Measurements from ENCODE around the gene CARD8. TPM values are rescaled to one million over a fixed set of nuclear protein-coding genes. Genes with fewer than 3 reads are reported as not detected.

Gene CARD8
- polyA plus RNA-seq, 1 donor from 2014 or later: 23.0 TPM

DNA sequence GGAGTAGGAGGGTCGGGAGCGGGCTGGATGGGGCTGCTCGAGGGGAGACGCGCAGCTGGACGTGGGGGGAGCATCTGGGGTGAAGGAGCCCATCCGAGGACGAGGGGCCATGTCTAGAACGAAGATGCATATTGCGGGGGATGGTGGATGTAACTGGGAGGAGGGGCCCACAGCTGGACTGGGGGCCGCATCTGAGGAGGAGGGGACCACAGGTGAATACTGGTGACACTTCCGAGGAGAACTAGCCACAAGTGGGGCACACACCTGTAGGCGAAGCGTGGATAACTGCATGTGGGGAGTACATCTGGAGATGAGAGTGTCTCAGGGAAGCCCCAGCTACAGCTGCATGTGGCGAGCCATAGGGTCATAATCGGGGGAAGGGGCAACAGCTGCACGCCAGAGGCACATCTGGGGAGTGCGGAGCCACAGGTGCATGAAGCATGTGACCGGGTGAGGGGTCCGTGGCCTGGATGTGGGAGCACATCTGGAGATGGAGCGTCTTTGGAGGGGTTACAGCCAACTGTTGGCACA is 84.8 kb downstream of the CARD8 start:
- peak overlapping the region; percentile 94 for H3K4me2 ChIP-seq (ENCODE audit: low read length)
- peak overlapping the region; percentile 79 for H3K9ac ChIP-seq (ENCODE audit: low read length)
- peak overlapping the region; percentile 78 for H2AFZ ChIP-seq (ENCODE audit: low read depth, low read length)
- H3K27ac ChIP-seq (ENCODE audit: low read length): peak overlapping the region; percentile 77
- peaks cover 15% of the 10 kb centered on the region for H3K79me2 ChIP-seq (replicated peaks; ENCODE audit: insufficient read depth, low read length)
- peak overlapping the region; percentile 95 for H3K4me3 ChIP-seq (ENCODE audit: low read length)
- no peaks in the 10 kb centered on the region for H3K36me3 ChIP-seq (ENCODE audit: insufficient read depth, low read length)
- H3K9me3 ChIP-seq (ENCODE audit: low read length): no peaks in the 10 kb centered on the region
- H3K27me3 ChIP-seq (ENCODE audit: insufficient read depth, low read depth, low read length): no peaks in the 10 kb centered on the region
- H4K20me1 ChIP-seq (ENCODE audit: insufficient read depth): no peaks in the 10 kb centered on the region
- no peak for TF ChIP-seq EP300 (conservative IDR thresholded peaks at IDR 0.05; ENCODE audit: poor library complexity, severe bottlenecking)
- TF ChIP-seq MXI1 (conservative IDR thresholded peaks at IDR 0.05; ENCODE audit: poor library complexity, severe bottlenecking): peak; percentile 31
- TF ChIP-seq, protein P1, sequence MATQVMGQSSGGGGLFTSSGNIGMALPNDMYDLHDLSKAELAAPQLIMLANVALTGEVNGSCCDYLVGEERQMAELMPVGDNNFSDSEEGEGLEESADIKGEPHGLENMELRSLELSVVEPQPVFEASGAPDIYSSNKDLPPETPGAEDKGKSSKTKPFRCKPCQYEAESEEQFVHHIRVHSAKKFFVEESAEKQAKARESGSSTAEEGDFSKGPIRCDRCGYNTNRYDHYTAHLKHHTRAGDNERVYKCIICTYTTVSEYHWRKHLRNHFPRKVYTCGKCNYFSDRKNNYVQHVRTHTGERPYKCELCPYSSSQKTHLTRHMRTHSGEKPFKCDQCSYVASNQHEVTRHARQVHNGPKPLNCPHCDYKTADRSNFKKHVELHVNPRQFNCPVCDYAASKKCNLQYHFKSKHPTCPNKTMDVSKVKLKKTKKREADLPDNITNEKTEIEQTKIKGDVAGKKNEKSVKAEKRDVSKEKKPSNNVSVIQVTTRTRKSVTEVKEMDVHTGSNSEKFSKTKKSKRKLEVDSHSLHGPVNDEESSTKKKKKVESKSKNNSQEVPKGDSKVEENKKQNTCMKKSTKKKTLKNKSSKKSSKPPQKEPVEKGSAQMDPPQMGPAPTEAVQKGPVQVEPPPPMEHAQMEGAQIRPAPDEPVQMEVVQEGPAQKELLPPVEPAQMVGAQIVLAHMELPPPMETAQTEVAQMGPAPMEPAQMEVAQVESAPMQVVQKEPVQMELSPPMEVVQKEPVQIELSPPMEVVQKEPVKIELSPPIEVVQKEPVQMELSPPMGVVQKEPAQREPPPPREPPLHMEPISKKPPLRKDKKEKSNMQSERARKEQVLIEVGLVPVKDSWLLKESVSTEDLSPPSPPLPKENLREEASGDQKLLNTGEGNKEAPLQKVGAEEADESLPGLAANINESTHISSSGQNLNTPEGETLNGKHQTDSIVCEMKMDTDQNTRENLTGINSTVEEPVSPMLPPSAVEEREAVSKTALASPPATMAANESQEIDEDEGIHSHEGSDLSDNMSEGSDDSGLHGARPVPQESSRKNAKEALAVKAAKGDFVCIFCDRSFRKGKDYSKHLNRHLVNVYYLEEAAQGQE (IDR thresholded peaks at IDR 0.05; ENCODE audit: borderline replicate concordance): no peak
- peak; percentile 26 for TF ChIP-seq TAF1 (IDR thresholded peaks at IDR 0.05; ENCODE audit: low read depth)
- TF ChIP-seq, protein P2, sequence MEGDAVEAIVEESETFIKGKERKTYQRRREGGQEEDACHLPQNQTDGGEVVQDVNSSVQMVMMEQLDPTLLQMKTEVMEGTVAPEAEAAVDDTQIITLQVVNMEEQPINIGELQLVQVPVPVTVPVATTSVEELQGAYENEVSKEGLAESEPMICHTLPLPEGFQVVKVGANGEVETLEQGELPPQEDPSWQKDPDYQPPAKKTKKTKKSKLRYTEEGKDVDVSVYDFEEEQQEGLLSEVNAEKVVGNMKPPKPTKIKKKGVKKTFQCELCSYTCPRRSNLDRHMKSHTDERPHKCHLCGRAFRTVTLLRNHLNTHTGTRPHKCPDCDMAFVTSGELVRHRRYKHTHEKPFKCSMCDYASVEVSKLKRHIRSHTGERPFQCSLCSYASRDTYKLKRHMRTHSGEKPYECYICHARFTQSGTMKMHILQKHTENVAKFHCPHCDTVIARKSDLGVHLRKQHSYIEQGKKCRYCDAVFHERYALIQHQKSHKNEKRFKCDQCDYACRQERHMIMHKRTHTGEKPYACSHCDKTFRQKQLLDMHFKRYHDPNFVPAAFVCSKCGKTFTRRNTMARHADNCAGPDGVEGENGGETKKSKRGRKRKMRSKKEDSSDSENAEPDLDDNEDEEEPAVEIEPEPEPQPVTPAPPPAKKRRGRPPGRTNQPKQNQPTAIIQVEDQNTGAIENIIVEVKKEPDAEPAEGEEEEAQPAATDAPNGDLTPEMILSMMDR (IDR thresholded peaks at IDR 0.05; ENCODE audit: poor library complexity, severe bottlenecking): no peak
- no peak for TF ChIP-seq POLR2AphosphoS5 (IDR thresholded peaks at IDR 0.05)
- TF ChIP-seq SMC3 (conservative IDR thresholded peaks at IDR 0.05; ENCODE audit: poor library complexity): no peak
- no peak for TF ChIP-seq RAD21 (conservative IDR thresholded peaks at IDR 0.05)
- TF ChIP-seq EZH2 (IDR thresholded peaks at IDR 0.05; ENCODE audit: borderline replicate concordance, insufficient read depth, low read length, poor library complexity, severe bottlenecking): no peak
- peaks cover 6% of the 10 kb centered on the region for H3F3A ChIP-seq (ENCODE audit: insufficient read depth, low read length, poor library complexity, severe bottlenecking)
- H3K9me2 ChIP-seq (ENCODE audit: insufficient read depth, low read length): no peaks in the 10 kb centered on the region

DNA sequence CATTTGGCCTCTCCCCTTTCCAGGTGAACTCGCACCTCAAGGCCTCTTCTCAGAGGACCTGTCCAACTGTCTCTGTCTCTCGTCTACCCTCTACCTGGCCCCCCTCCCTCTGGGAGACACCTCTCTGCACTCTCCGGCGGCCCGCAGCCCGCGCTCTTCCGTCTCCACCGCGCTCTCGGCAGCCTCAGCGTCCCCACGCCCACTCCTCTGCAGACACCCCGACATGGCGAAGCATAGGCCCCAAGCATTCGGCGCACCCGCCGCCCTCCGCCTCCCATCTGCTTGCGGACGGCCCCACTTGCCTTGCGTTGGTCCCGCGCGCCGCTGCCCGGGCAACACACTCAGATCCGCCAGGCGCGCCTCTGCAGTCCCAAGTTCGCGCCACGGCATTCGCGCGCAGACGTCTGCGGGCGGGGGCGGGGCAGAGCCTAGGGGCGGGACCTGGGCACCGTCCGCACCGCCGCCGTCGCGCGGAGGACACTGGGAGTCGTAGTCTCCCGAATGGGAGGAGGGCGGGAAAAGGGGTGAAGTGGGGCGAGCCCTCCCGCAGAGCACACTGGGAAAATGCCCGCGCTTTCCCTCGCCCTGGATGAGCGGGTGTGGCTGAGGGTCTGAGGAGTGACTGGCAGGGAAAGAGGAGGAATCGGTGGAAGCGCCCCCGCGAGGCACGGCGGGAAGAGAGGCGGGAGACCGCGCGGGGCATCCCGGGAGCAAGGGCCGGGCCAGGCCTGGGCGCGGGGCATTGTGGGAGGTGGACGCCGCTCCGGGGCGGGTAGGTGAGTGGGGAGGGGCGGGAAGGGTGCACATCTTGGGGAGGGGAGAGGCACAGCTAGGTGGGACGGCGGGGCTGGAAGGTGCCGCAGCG is 85.5 kb downstream of the CARD8 start, which contains the start of the genes LIG1 and ZSWIM9:
Gene LIG1 (minus strand): TSS at position 406 of the 865 bp plus-strand sequence. CDS start 4,778 bp downstream, outside the sequence.
Gene ZSWIM9 (plus strand): TSS at position 742 of the 865 bp plus-strand sequence. CDS start 1,123 bp downstream, outside the sequence.
- Histone ChIP-seq H3K9me3 (ENCODE audit: low read length) (no peaks in the 10 kb centered on the region), H3K27me3 (ENCODE audit: insufficient read depth, low read depth, low read length) (no peaks in the 10 kb centered on the region), H3K4me3 (ENCODE audit: low read length) (peak within 1 kb of the TSS; percentile 95), H2AFZ (ENCODE audit: low read depth, low read length) (peak within 1 kb of the TSS; percentile 78), H3K79me2 (replicated peaks; ENCODE audit: insufficient read depth, low read length) (peaks cover 15% of the 10 kb centered on the region), H3K36me3 (ENCODE audit: insufficient read depth, low read length) (no peaks in the 10 kb centered on the region), H3K9me2 (ENCODE audit: insufficient read depth, low read length) (no peaks in the 10 kb centered on the region), H3K9ac (ENCODE audit: low read length) (peak within 1 kb of the TSS; percentile 79), H3F3A (ENCODE audit: insufficient read depth, low read length, poor library complexity, severe bottlenecking) (peaks cover 6% of the 10 kb centered on the region), H3K4me2 (ENCODE audit: low read length) (peak within 1 kb of the TSS; percentile 94), H3K27ac (ENCODE audit: low read length) (peak within 1 kb of the TSS; percentile 77), H4K20me1 (ENCODE audit: insufficient read depth) (no peaks in the 10 kb centered on the region)
- TF ChIP-seq EZH2 (IDR thresholded peaks at IDR 0.05; ENCODE audit: borderline replicate concordance, insufficient read depth, low read length, poor library complexity, severe bottlenecking): no peak
- TF ChIP-seq POLR2AphosphoS5 (IDR thresholded peaks at IDR 0.05): peak; percentile 57
- TF ChIP-seq EP300 (conservative IDR thresholded peaks at IDR 0.05; ENCODE audit: poor library complexity, severe bottlenecking): peak; percentile 36
- TF ChIP-seq TAF1 (IDR thresholded peaks at IDR 0.05; ENCODE audit: low read depth): no peak
- peak; percentile 95 for TF ChIP-seq MXI1 (conservative IDR thresholded peaks at IDR 0.05; ENCODE audit: poor library complexity, severe bottlenecking)
- TF ChIP-seq, protein P1 (IDR thresholded peaks at IDR 0.05; ENCODE audit: borderline replicate concordance): peak; percentile 42
- peak; percentile 44 for TF ChIP-seq RAD21 (conservative IDR thresholded peaks at IDR 0.05)
- TF ChIP-seq SMC3 (conservative IDR thresholded peaks at IDR 0.05; ENCODE audit: poor library complexity): peak; percentile 59
- TF ChIP-seq, protein P2 (IDR thresholded peaks at IDR 0.05; ENCODE audit: poor library complexity, severe bottlenecking): peak; percentile 52
